T-helper 2 cell treated with Interferon-gamma antibody and Interleukin-4, amounts not matched to agents 5 μg/mL and 100 μg/mL, for 36 hours (primary cell): ENCODE results near the gene USP6NL.

Experiments
- DNase-seq: peaks from one replicate; pipeline ENCODE4 v3.0.0; 2021; ENCODE audit warnings: low spot score
- H3K27ac Mint-ChIP-seq: one replicate; pipeline ENCODE4 v1.8.0; 2021; ENCODE audit warnings: mild to moderate bottlenecking, mixed read lengths
- H3K27me3 Mint-ChIP-seq: one replicate; pipeline ENCODE4 v1.8.0; 2021; ENCODE audit warnings: low read depth, mixed read lengths
- H3K36me3 Mint-ChIP-seq: one replicate; pipeline ENCODE4 v1.8.0; 2021; ENCODE audit warnings: low read depth, mixed read lengths
- H3K4me1 Mint-ChIP-seq: one replicate; pipeline ENCODE4 v1.8.0; 2021; ENCODE audit warnings: low read depth, mixed read lengths
- H3K4me3 Mint-ChIP-seq: one replicate; pipeline ENCODE4 v1.8.0; 2022; ENCODE audit warnings: mild to moderate bottlenecking, moderate library complexity, mixed read lengths
- H3K9me3 Mint-ChIP-seq: one replicate; pipeline ENCODE4 v1.8.0; 2021; ENCODE audit warnings: mixed read lengths

USP6NL gene

GRCh38 chr10:11433657-11434056 lies 177.8 kb downstream of the USP6NL start:
- no peaks in the 10 kb centered on the region for H3K4me1 Mint-ChIP-seq
- no peaks in the 10 kb centered on the region for H3K36me3 Mint-ChIP-seq
- H3K9me3 Mint-ChIP-seq: no peaks in the 10 kb centered on the region
- peaks cover 2% of the 10 kb centered on the region for H3K27me3 Mint-ChIP-seq
- DNase-seq: no peak
- H3K27ac Mint-ChIP-seq: no peak overlapping the region
- no peak overlapping the region for H3K4me3 Mint-ChIP-seq

- Mint-ChIP-seq H3K36me3 (no peaks in the 10 kb centered on the region), H3K4me1 (no peaks in the 10 kb centered on the region)
Observed at GRCh38 chr10:11431216-11431555, 180.3 kb downstream of the USP6NL start.

GRCh38 chr10:11430421-11431215 lies 180.8 kb downstream of the USP6NL start:
- no peak overlapping the region for H3K4me3 Mint-ChIP-seq
- no peak overlapping the region for H3K27ac Mint-ChIP-seq
- DNase-seq: no peak
- H3K36me3 Mint-ChIP-seq: no peaks in the 10 kb centered on the region
- H3K9me3 Mint-ChIP-seq: peaks cover 9% of the 10 kb centered on the region
- peaks cover 2% of the 10 kb centered on the region for H3K27me3 Mint-ChIP-seq
- H3K4me1 Mint-ChIP-seq: peaks cover 3% of the 10 kb centered on the region

More at GRCh38 chr10:11431216-11431555, 180.3 kb downstream of the USP6NL start:
- DNase-seq: no peak
- Mint-ChIP-seq H3K27ac (no peak overlapping the region), H3K9me3 (peaks cover 3% of the 10 kb centered on the region), H3K4me3 (no peak overlapping the region), H3K27me3 (peaks cover 2% of the 10 kb centered on the region)

- Mint-ChIP-seq H3K4me3 (no peak overlapping the region), H3K36me3 (no peaks in the 10 kb centered on the region), H3K27ac (no peak overlapping the region), H3K4me1 (peaks cover 3% of the 10 kb centered on the region), H3K9me3 (peaks cover 9% of the 10 kb centered on the region), H3K27me3 (peaks cover 1% of the 10 kb centered on the region)
- DNase-seq: no peak
Observed at GRCh38 chr10:11429439-11430052, 181.9 kb downstream of the USP6NL start.

- peaks cover 12% of the 10 kb centered on the region for H3K9me3 Mint-ChIP-seq
- no peaks in the 10 kb centered on the region for H3K36me3 Mint-ChIP-seq
- H3K4me3 Mint-ChIP-seq: no peak overlapping the region
- no peak for DNase-seq
- H3K27ac Mint-ChIP-seq: no peak overlapping the region
- peaks cover 3% of the 10 kb centered on the region for H3K4me1 Mint-ChIP-seq
- peaks cover under 1% of the 10 kb centered on the region for H3K27me3 Mint-ChIP-seq
Observed at GRCh38 chr10:11425676-11426075, 185.8 kb downstream of the USP6NL start.

GRCh38 chr10:11425296-11425610 lies 186.2 kb downstream of the USP6NL start:
- Mint-ChIP-seq H3K27ac (no peak overlapping the region), H3K36me3 (no peaks in the 10 kb centered on the region), H3K27me3 (peaks cover 3% of the 10 kb centered on the region), H3K9me3 (peaks cover 12% of the 10 kb centered on the region), H3K4me3 (no peak overlapping the region), H3K4me1 (peaks cover 3% of the 10 kb centered on the region)
- DNase-seq: no peak

GRCh38 chr10:11424456-11425295 lies 186.8 kb downstream of the USP6NL start:
- no peak for DNase-seq

GRCh38 chr10:11416974-11417373 lies 194.5 kb downstream of the USP6NL start:
- Mint-ChIP-seq H3K27me3 (peaks cover 23% of the 10 kb centered on the region), H3K27ac (no peak overlapping the region), H3K9me3 (peaks cover 22% of the 10 kb centered on the region), H3K36me3 (no peaks in the 10 kb centered on the region), H3K4me3 (no peak overlapping the region), H3K4me1 (no peaks in the 10 kb centered on the region)
- no peak for DNase-seq

More at GRCh38 chr10:11424456-11425295, 186.8 kb downstream of the USP6NL start:
- Mint-ChIP-seq H3K9me3 (peaks cover 18% of the 10 kb centered on the region), H3K27me3 (peaks cover 6% of the 10 kb centered on the region), H3K27ac (no peak overlapping the region), H3K36me3 (no peaks in the 10 kb centered on the region), H3K4me1 (peaks cover 3% of the 10 kb centered on the region), H3K4me3 (no peak overlapping the region)

- peaks cover 20% of the 10 kb centered on the region for H3K9me3 Mint-ChIP-seq
- DNase-seq: no peak
- no peaks in the 10 kb centered on the region for H3K36me3 Mint-ChIP-seq
- peaks cover 22% of the 10 kb centered on the region for H3K27me3 Mint-ChIP-seq
- no peak overlapping the region for H3K4me3 Mint-ChIP-seq
- H3K27ac Mint-ChIP-seq: no peak overlapping the region
- no peaks in the 10 kb centered on the region for H3K4me1 Mint-ChIP-seq
Observed at GRCh38 chr10:11415095-11415494, 196.4 kb downstream of the USP6NL start.

- Mint-ChIP-seq H3K4me3 (no peak overlapping the region), H3K27me3 (peaks cover 22% of the 10 kb centered on the region), H3K36me3 (no peaks in the 10 kb centered on the region), H3K27ac (no peak overlapping the region), H3K9me3 (peaks cover 14% of the 10 kb centered on the region), H3K4me1 (no peaks in the 10 kb centered on the region)
- DNase-seq: no peak
Observed at GRCh38 chr10:11414314-11415038, 197.0 kb downstream of the USP6NL start.

- no peak overlapping the region for H3K4me3 Mint-ChIP-seq
- DNase-seq: no peak
- H3K4me1 Mint-ChIP-seq: peaks cover 7% of the 10 kb centered on the region
- H3K27ac Mint-ChIP-seq: no peak overlapping the region
- H3K36me3 Mint-ChIP-seq: peaks cover 4% of the 10 kb centered on the region
- H3K27me3 Mint-ChIP-seq: peaks cover 13% of the 10 kb centered on the region
- peaks cover 7% of the 10 kb centered on the region for H3K9me3 Mint-ChIP-seq
Observed at GRCh38 chr10:11411926-11412545, 199.4 kb downstream of the USP6NL start.

- peaks cover 12% of the 10 kb centered on the region for H3K9me3 Mint-ChIP-seq
- no peak overlapping the region for H3K27ac Mint-ChIP-seq
- peaks cover 6% of the 10 kb centered on the region for H3K36me3 Mint-ChIP-seq
- H3K4me3 Mint-ChIP-seq: no peak overlapping the region
- peaks cover 11% of the 10 kb centered on the region for H3K27me3 Mint-ChIP-seq
- H3K4me1 Mint-ChIP-seq: peaks cover 7% of the 10 kb centered on the region
- DNase-seq: no peak
Observed at GRCh38 chr10:11409357-11409756, 202.1 kb downstream of the USP6NL start.

- Mint-ChIP-seq H3K4me1 (peaks cover 13% of the 10 kb centered on the region), H3K4me3 (no peak overlapping the region), H3K27me3 (peaks cover 9% of the 10 kb centered on the region), H3K36me3 (peaks cover 10% of the 10 kb centered on the region), H3K27ac (no peak overlapping the region), H3K9me3 (peaks cover 16% of the 10 kb centered on the region)
- DNase-seq: no peak
Observed at GRCh38 chr10:11407939-11408338, 203.5 kb downstream of the USP6NL start.
